Superior temporal gyrus (tissue), 1 donor: ENCODE data around the gene TMEM97.
A peak's percentile ranks its signal among the peaks of the same experiment; 100 is the strongest.
"Not testable (repeated sequence)": the region's sequence is repeated elsewhere in the genome, so short reads cannot be mapped to it uniquely, and the experiment has no call there.

Source experiments
- DNase-seq: peaks from one replicate; pipeline ENCODE4 v3.0.0-alpha.2; 2016; ENCODE audit errors: extremely low spot score

TMEM97 gene

GRCh38 chr17:28318759-28319597 lies at the start of gene TMEM97:
Gene TMEM97 (plus strand): TSS chr17:28319200. CDS start chr17:28319240, 40 bp downstream.
- DNase-seq, result peak; percentile 99

- DNase-seq, result no peak
Observed at GRCh38 chr17:28270055-28270454, 48.9 kb upstream of the TMEM97 start.

GRCh38 chr17:28270926-28271325 lies 48.1 kb upstream of the TMEM97 start:
- DNase-seq, result no peak

GRCh38 chr17:28271431-28271830 lies 47.6 kb upstream of the TMEM97 start:
- no peak for DNase-seq

GRCh38 chr17:28272166-28272565 lies 46.8 kb upstream of the TMEM97 start:
- DNase-seq, result no peak

GRCh38 chr17:28273341-28273740 lies 45.7 kb upstream of the TMEM97 start:
- DNase-seq, result not testable (repeated sequence)

- no peak for DNase-seq
Observed at GRCh38 chr17:28274591-28275265, 44.3 kb upstream of the TMEM97 start.

GRCh38 chr17:28276011-28276410 lies 43.0 kb upstream of the TMEM97 start:
- DNase-seq, result no peak

GRCh38 chr17:28279411-28279810 lies 39.6 kb upstream of the TMEM97 start:
- no peak for DNase-seq

GRCh38 chr17:28280826-28281225 lies 38.2 kb upstream of the TMEM97 start:
- no peak for DNase-seq

GRCh38 chr17:28282596-28282995 lies 36.4 kb upstream of the TMEM97 start:
- DNase-seq, result no peak

GRCh38 chr17:28285965-28286364 lies 33.0 kb upstream of the TMEM97 start:
- DNase-seq, result no peak

GRCh38 chr17:28290703-28291102 lies 28.3 kb upstream of the TMEM97 start:
- no peak for DNase-seq

GRCh38 chr17:28291780-28292330 lies 27.1 kb upstream of the TMEM97 start:
- no peak for DNase-seq

GRCh38 chr17:28292878-28293277 lies 26.1 kb upstream of the TMEM97 start:
- not testable (repeated sequence) for DNase-seq

- no peak for DNase-seq
Observed at GRCh38 chr17:28293994-28294393, 25.0 kb upstream of the TMEM97 start.

- DNase-seq, result peak; percentile 57
Observed at GRCh38 chr17:28295677-28296578, 23.1 kb upstream of the TMEM97 start.

GRCh38 chr17:28298449-28298848 lies 20.6 kb upstream of the TMEM97 start:
- no peak for DNase-seq

GRCh38 chr17:28306954-28307401 lies 12.0 kb upstream of the TMEM97 start:
- no peak for DNase-seq

- no peak for DNase-seq
Observed at GRCh38 chr17:28313841-28314240, 5.2 kb upstream of the TMEM97 start.

- DNase-seq, result no peak
Observed at GRCh38 chr17:28315846-28316705, 2.9 kb upstream of the TMEM97 start.
